HG03575 (cell line): ENCODE measurements around the gene SLC39A8.
"Not testable (repeated sequence)": the region's sequence is repeated elsewhere in the genome, so short reads cannot be mapped to it uniquely, and the experiment has no call there.

Experiments used
- ATAC-seq: cut with Tn5 transposase; IDR thresholded peaks from one replicate; pipeline ENCODE4 v1.9.1; 2021; ENCODE audit not compliant: unreplicated experiment, insufficient number of reproducible peaks, low FRiP score; ENCODE audit errors: extremely low read depth

The SLC39A8 gene

DNA sequence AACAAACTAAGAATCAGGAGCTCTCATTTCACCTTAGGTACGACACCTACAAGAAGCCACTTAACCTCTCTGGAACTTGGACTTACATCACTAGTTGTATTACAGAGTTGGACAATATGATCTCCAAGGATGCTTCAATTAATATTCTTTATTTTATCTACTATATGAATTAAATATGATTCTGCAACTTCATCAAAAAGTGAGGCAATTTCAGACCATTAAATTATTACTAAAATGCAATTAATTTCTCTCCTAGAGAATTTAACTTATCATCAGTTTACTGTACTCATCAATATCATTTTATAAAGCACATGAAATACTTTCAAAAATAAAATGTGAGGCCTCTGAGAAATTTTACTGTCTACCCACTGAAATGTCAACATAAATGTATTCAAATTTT is 33.9 kb downstream of the SLC39A8 start:
- no peak for ATAC-seq

GRCh38 chr4:102308032-102308799 is 37.1 kb downstream of the SLC39A8 start:
- ATAC-seq, result no peak

- ATAC-seq, result no peak
Measured at GRCh38 chr4:102305666-102306065, 39.6 kb downstream of the SLC39A8 start.

DNA sequence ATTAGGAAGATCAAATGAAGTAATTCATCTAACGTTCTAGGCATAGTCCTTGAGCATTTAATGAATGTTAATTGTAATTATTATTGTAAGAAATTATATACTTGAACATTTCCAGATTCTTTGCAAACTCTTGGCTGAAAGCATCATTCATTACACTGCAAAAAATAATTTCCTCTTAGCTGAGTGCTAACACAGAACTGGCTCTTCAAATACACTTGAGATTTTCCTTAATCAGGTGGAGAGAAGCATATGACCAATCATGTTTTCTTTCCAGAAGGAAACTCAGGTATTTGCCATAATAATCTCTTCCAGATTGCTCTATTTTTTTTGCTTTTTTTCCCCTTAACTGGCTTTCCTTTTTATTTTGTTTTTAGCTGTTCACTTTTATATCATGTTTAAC is 42.5 kb downstream of the SLC39A8 start:
- no peak for ATAC-seq

- ATAC-seq, result no peak
Measured at GRCh38 chr4:102301167-102301566, 44.1 kb downstream of the SLC39A8 start.

DNA sequence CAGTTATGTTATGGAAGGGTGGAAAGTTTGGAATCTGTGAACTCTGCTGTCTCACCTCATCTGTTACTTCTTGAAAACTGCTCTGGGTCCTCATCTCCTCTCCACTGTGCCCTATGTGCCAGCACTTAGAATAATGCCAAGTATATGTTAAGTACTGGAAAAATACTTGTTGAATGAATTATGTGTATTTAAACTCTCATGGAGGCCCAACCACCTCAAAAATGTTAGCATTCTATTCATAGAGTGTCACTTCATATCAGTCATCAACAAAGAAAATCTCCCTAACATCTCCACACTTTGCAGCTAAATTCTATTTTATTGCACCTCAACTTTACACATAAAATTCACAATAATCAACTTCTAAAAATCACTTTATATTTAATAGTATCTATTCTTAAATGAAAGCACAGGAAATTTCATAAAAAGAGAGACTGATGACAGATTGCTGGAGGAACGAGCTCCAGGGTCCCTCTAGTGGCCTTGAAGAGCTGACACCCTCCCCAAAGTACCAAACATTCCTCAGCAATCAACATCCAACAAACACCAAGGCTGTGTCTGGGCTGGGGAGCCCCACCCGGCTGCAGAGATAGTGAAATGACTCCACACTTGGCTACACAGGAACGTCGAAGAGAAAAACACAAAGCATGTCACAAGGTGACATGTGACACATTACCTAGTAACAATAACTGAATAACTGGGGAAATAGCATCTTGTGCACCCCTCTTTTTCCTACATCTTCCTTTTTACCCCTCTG is 45.8 kb downstream of the SLC39A8 start:
- ATAC-seq, result peak; percentile 63

DNA sequence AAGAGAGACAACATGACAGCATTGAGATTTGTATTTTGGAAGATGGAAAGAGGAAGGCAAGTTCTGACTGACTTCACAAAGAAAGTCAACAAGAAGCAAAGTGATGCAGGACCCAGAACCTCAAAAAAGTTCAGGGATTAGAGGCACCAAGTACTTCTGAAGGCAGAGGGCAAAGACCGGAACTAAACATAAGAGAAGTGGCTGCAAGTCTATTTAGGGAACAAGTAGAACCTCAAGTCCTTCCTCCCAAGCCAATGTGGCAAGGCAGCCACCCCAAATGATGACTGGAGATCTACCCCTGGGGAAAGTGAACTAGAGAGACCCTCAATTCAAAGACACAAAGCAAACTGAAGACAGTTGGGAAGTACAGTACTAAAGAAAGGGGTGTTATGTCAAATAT is 46.6 kb downstream of the SLC39A8 start:
- no peak for ATAC-seq

- ATAC-seq, result no peak
Measured at GRCh38 chr4:102295153-102295862, 50.0 kb downstream of the SLC39A8 start.

GRCh38 chr4:102288497-102288896 is 56.8 kb downstream of the SLC39A8 start:
- no peak for ATAC-seq

DNA sequence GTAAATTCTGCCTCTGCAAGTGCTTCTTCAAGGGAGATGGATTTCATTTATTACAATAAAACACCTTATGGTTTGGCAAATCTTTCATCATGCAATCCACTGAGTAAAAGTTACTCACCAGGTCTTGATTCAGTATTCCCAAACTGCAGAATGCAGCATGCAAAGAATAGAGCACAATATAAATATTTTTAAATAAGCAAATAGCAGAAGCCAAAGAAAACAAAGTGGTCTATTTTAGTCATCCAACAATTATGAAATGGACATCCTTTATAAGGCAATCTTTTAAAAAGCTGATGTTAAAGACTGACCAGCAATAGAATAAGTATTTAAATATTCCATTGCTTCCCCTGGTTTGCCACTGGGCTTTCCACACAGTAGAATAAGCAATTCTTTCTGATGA is 59.5 kb downstream of the SLC39A8 start:
- ATAC-seq, result no peak

DNA sequence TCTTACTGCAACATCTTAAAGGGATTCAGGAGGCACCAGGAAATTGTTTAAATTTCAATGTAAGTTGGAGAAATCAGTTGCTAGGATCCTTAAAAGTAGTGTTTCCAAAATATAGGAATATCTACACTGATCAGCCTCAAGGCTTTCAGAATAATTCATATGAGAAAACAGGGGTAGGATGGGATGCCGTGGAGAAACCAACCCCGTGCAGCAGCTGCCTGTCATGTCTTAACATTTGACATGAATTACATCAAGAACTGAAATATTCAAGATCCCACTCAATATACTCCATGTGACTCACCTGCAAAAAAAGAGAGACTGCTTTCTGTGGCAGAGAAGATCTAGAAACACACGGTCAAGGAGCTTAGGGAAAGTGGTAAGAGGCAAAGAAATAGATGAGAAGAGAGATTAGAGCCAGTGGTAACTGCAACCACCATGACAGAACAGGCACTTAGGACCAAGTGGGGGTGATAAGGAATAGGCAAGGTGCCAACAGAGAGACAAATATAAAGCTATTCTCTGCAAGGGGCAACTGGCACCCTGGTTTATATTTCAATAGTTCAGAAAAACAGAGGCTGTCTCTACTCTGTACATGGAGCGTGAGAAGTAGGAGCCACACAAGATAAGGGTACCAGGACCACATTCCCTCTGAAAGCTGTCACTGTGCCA is 64.0 kb downstream of the SLC39A8 start:
- ATAC-seq, result no peak

- not testable (repeated sequence) for ATAC-seq
Measured at GRCh38 chr4:102273317-102273716, 72.0 kb downstream of the SLC39A8 start.

DNA sequence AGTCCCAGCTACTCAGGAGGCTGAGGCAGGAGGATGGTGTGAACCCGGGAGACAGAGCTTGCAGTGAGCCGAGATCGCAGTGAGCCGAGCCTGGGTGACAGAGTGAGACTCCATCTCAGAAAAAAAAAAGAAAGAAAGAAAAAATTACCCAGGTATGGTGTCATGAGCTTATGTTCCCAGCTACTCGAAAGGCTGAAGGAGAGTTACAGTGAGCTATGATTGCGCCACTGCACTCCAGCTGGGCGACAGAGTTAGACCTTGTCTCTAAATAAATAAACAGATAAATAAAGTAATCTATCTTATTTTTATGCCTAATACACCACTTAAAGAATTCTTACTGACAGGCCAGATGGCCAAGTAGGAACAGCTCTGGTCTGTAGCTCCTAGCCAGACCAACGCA is 73.0 kb downstream of the SLC39A8 start:
- no peak for ATAC-seq

DNA sequence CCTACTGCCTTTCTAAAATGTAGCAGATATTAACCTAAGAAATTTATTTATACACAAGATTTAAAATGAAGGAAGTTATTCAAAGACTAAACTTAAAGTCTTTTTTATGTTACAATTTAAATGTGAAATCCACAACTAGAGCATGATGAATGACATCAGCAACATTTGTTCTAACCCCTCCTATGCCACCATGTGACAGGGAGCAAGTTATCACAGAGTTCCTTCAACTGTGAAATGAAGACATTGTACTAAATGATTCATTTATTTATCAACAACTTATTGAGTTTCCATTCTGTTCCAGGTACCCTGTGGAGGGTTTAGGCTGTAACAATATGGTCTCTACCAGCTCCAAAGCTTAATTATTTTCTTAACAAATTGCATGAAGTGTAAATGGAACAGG is 76.9 kb downstream of the SLC39A8 start:
- ATAC-seq, result no peak

GRCh38 chr4:102263024-102263787 is 82.1 kb downstream of the SLC39A8 start:
- peak; percentile 82 for ATAC-seq

DNA sequence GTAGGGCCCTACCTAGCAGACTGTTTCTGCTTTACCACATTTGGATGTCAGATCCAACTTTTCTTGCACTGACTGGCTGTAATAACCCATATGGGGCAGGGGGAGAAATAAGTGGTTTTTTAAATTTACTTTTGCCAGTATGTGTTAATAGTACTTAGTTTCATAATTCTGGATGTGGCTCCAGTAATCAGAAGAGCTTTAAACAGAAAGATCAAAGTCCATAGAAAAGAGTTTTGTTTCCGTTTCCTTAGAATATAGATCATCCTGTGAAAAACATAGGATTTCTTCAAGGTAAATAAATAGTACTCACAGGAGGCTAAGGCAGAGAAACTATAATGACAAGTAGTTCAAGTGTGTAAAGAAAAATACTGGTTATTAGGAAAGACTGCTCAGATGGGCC is 85.6 kb downstream of the SLC39A8 start:
- ATAC-seq, result no peak

DNA sequence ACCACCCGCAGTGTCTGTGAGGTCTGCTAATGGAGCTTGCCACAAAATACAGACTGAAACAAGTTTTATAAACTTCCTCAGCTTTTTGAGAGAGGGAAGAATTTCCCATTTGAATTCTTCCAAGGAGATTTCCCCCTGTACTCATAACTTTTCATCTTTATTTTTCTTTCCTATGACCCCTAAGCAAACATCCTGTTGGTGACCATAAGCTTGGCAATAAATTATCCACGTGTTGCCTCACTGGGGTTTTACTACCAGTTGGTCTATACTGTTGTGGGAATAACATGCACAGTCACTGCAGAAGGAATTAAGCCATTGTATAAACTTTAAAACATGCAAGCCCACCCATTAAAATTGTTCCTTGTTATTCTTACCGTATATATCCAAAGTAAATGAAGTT is 86.2 kb downstream of the SLC39A8 start:
- ATAC-seq, result no peak

DNA sequence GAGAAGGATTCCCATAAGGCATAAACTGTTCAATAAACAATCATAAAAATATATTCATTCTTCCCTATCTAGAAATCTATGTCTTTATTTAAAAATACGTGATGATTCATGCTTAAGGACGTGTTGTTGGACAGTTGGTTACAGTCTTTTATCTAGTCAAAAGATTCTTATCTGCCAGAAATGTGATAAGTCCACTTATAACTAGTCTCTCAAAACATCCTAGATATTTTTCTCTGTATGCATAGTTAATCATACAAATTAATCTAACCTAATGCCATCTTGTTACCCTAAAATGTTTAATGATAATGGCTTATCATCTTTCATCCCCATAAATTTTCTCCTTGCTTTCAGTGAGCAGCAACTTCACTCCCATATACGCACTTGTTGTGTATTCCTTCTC is 89.0 kb downstream of the SLC39A8 start:
- ATAC-seq, result no peak

DNA sequence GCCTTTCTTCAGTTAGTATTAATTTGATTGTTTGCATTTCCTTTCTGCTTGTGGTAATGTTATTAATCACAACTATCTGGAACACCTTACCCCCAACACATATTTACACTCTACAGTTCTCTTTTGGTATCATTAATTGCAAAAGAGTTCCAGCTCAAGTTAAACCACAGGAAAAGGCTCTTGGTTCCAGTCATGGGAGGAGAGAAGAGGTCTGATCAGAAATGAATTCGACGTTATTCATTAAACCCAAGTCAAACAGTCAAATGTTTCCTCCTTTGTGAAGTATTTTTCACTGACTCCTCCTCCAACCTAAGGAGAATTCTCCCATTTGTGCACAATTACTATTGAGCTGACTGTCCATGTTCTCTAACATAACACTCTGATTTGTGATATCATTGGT is 91.4 kb downstream of the SLC39A8 start:
- ATAC-seq, result no peak
